Measurements from ENCODE around the gene PITPNC1.

GRCh38 chr17:67401598-67402504 is 24.8 kb downstream of the PITPNC1 start:
- no peak for TF ChIP-seq CTCF (IDR thresholded peaks at IDR 0.05)
- TF ChIP-seq EZH2 (IDR thresholded peaks at IDR 0.05; ENCODE audit: borderline replicate concordance, insufficient read depth, low read depth, low read length, poor library complexity, severe bottlenecking), result no peak
